Naive thymus-derived CD8-positive, alpha-beta T cell (primary cell): ENCODE results near the gene KCNJ12. TPM values are rescaled to one million over a fixed set of nuclear protein-coding genes. Genes with fewer than 3 reads are reported as not detected.
A peak's percentile ranks its signal among the peaks of the same experiment; 100 is the strongest.

Experiments
- ATAC-seq, 2 donors: fragments of 150-1000 bp; cut with Tn5 transposase in 1 of 2; sonication (Bioruptor Pico), chemical (Tn5 transposase) in 1 of 2; 1 replicate in 1 of 2; 2 replicates in 1 of 2; pipeline ENCODE4 v1.10.0; 2021; ENCODE audit warnings: mild to moderate bottlenecking in 2 of 2, moderate library complexity in 2 of 2
- POLR2A ChIA-PET: fragments of 350-600 bp; sonication (Branson Sonifier 250); formaldehyde crosslinking; loops from one replicate; lab custom pipeline; 2021; ENCODE audit warnings: antibody characterized with exemption; lab: Charles Lee
- DNase-seq, 10 donors: peaks; one replicate each; pipeline versions ENCODE4 v3.0.0 to v3.0.0-alpha.2; 2020 to 2022
- H3K27ac Mint-ChIP-seq, 10 donors: one replicate each; pipeline ENCODE4 v1.8.0; 2020 to 2022; ENCODE audit warnings: mild to moderate bottlenecking in 10 of 10, mixed read lengths in 10 of 10, moderate library complexity in 4 of 10, inconsistent platforms in 1 of 10
- H3K27me3 Mint-ChIP-seq, 5 donors: one replicate each; pipeline ENCODE4 v1.8.0; 2021 to 2022; ENCODE audit warnings: mixed read lengths in 5 of 5
- H3K36me3 Mint-ChIP-seq, 3 donors: one replicate each; pipeline ENCODE4 v1.8.0; 2020 to 2022; ENCODE audit warnings: mixed read lengths in 3 of 3, mild to moderate bottlenecking in 2 of 3, inconsistent platforms in 1 of 3
- H3K4me1 Mint-ChIP-seq, 4 donors: one replicate each; pipeline ENCODE4 v1.8.0; 2021 to 2022; ENCODE audit warnings: mixed read lengths in 4 of 4
- H3K4me3 Mint-ChIP-seq, 10 donors: one replicate each; pipeline ENCODE4 v1.8.0; 2020 to 2022; ENCODE audit warnings: mild to moderate bottlenecking in 10 of 10, mixed read lengths in 10 of 10, moderate library complexity in 6 of 10, inconsistent platforms in 1 of 10
- H3K9me3 Mint-ChIP-seq, 9 donors: one replicate each; pipeline ENCODE4 v1.8.0; 2020 to 2022; ENCODE audit warnings: mixed read lengths in 9 of 9, mild to moderate bottlenecking in 3 of 9, inconsistent platforms in 1 of 9, moderate library complexity in 1 of 9
- polyA plus RNA-seq, 3 donors: library from polyadenylated mRNA; unstranded; fragments of 300-500 nt; fragmentation: Illumina TruSeq; gene quantifications; one replicate each; pipeline ENCODE4 v1.2.3, GENCODE V29; 2021
- total RNA-seq, 8 experiments: library from RNA in 2 of 8; stranded (reverse) in 2 of 8; gene quantifications; one replicate each; pipeline ENCODE4 v1.2.3 and lab custom pipeline; 2021 to 2026

KCNJ12 gene
- total and polyA plus RNA-seq, 5 experiments from 2014 or later = 0.16 to 0.18 TPM; not detected in 3

DNA sequence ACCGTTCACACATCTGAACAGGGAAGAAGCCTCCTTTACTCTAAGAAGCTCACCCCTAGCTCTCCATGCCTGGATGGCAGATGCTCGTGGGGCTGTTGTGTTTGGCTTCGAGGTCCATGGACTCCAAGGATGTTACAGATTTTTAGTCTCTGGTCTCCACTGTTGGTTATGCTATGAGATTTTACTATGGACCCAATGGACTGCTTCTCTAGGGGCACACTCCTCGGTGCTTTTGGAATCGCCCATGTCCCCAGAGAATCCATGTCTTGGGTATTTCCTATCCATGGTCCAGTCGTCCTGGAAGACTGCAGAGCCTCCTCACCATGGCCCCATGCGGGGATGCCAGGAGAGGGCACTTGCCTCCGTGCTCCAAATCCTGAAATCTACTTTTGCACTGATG lies 83.4 kb downstream of the KCNJ12 start:
- Mint-ChIP-seq H3K27me3 (peaks cover 0 to 9% (median 2%) of the 10 kb centered on the region in 5 donors), H3K36me3 (no peaks in the 10 kb centered on the region), H3K4me1 (peaks cover 26 to 44% (median 32%) of the 10 kb centered on the region in 4 donors), H3K27ac (peak overlapping the region in 1 of 10 donors; percentile 27), H3K4me3 (no peak overlapping the region), H3K9me3 (no peaks in the 10 kb centered on the region)
- POLR2A ChIA-PET = no interaction called here
- DNase-seq (no peak), ATAC-seq (no peak)

DNA sequence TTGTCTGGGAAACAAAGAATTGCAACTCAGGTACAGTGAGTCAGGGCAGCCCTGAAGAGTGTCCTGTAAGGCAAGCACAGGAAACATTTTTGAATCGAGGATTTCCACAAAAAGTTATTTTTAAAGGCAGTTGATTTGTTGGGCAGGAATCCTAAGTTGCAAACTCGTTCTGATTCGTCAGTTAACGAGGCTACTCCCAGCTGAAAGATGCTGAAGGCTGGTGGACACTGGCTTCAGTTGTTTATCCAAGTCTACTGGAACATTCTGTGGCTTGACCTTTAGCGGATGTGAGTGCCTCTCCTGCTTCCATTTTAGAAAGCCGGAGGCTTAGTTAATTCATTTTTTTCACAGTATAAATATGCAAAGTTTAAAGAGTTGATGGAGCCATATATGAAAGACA lies 84.2 kb downstream of the KCNJ12 start:
- no peaks in the 10 kb centered on the region for H3K9me3 Mint-ChIP-seq

GRCh38 chr17:21462237-21462636 lies 86.1 kb downstream of the KCNJ12 start:
- Mint-ChIP-seq H3K36me3 (no peaks in the 10 kb centered on the region), H3K4me1 (peaks cover 19 to 27% (median 22%) of the 10 kb centered on the region in 4 donors), H3K27ac (no peak overlapping the region), H3K27me3 (peaks cover 0 to 9% (median 1%) of the 10 kb centered on the region in 5 donors), H3K4me3 (peak overlapping the region in 2 of 10 donors; percentile 33 to 48), H3K9me3 (no peaks in the 10 kb centered on the region)
- DNase-seq (no peak), ATAC-seq (no peak)
- POLR2A ChIA-PET = no interaction called here

More for the DNA sequence above, 84.2 kb downstream of the KCNJ12 start:
- ATAC-seq = no peak
- no peaks in the 10 kb centered on the region for H3K36me3 Mint-ChIP-seq
- H3K27me3 Mint-ChIP-seq = peaks cover 0 to 9% (median 2%) of the 10 kb centered on the region in 5 donors
- peak overlapping the region in 1 of 10 donors; percentile 39 for H3K27ac Mint-ChIP-seq
- DNase-seq = no peak
- H3K4me1 Mint-ChIP-seq = peaks cover 27 to 44% (median 32%) of the 10 kb centered on the region in 4 donors
- POLR2A ChIA-PET = no interaction called here
- no peak overlapping the region for H3K4me3 Mint-ChIP-seq

DNA sequence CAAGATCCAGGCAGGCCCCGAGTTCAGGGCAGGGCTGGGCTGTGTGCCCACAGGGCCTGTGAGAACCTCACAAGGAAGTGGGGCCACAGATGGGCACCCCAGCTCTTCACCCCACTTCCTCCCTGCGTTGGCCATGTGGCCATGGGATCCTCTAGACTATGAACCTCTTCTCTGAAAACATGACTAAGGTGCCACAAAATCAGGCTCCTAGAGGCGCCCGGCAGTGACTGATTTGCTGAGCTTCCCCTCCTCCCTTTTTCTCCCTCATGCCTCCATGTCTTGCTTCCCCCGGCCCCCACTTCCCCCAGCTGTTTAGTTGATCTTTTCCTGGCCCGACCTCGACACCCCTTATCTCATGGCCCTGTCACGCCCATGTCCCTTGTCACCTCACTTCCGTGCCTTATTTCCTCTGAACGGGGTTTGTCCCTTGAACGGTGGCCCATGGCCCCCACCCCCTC lies 87.1 kb downstream of the KCNJ12 start:
- no peaks in the 10 kb centered on the region for H3K9me3 Mint-ChIP-seq
- POLR2A ChIA-PET = no interaction called here
- H3K4me1 Mint-ChIP-seq = peaks cover 15 to 22% (median 18%) of the 10 kb centered on the region in 4 donors
- peaks cover 0 to 9% (median 0%) of the 10 kb centered on the region in 5 donors for H3K27me3 Mint-ChIP-seq
- peak overlapping the region in 9 of 10 donors; percentile 26 to 90 (median 72) for H3K27ac Mint-ChIP-seq
- H3K36me3 Mint-ChIP-seq = no peaks in the 10 kb centered on the region
- ATAC-seq (peak; percentile 33 to 70), DNase-seq (peak in 2 of 10 donors; percentile 6 to 14)
- peak overlapping the region; percentile 29 to 69 (median 64) for H3K4me3 Mint-ChIP-seq

GRCh38 chr17:21463779-21464407 lies 87.7 kb downstream of the KCNJ12 start:
- DNase-seq (peak in 1 of 10 donors; percentile 10), ATAC-seq (peak; percentile 31 to 52)
- Mint-ChIP-seq H3K4me1 (peaks cover 15 to 22% (median 18%) of the 10 kb centered on the region in 4 donors), H3K27ac (peak overlapping the region in 6 of 10 donors; percentile 34 to 90 (median 76)), H3K9me3 (no peaks in the 10 kb centered on the region), H3K36me3 (no peaks in the 10 kb centered on the region), H3K4me3 (peak overlapping the region in 9 of 10 donors; percentile 28 to 69 (median 64)), H3K27me3 (peaks cover 0 to 9% (median 0%) of the 10 kb centered on the region in 5 donors)
- POLR2A ChIA-PET = no interaction called here

- POLR2A ChIA-PET = no interaction called here
- peaks cover 15 to 22% (median 18%) of the 10 kb centered on the region in 4 donors for H3K4me1 Mint-ChIP-seq
- ATAC-seq (no peak), DNase-seq (no peak)
- H3K36me3 Mint-ChIP-seq = no peaks in the 10 kb centered on the region
- peak overlapping the region in 4 of 10 donors; percentile 29 to 68 (median 31) for H3K4me3 Mint-ChIP-seq
- H3K27me3 Mint-ChIP-seq = peaks cover 0 to 9% (median 0%) of the 10 kb centered on the region in 5 donors
- H3K27ac Mint-ChIP-seq = peak overlapping the region in 3 of 10 donors; percentile 43 to 82 (median 78)
- no peaks in the 10 kb centered on the region for H3K9me3 Mint-ChIP-seq
These were observed 88.5 kb downstream of the KCNJ12 start for GRCh38 chr17:21464611-21465021.

DNA sequence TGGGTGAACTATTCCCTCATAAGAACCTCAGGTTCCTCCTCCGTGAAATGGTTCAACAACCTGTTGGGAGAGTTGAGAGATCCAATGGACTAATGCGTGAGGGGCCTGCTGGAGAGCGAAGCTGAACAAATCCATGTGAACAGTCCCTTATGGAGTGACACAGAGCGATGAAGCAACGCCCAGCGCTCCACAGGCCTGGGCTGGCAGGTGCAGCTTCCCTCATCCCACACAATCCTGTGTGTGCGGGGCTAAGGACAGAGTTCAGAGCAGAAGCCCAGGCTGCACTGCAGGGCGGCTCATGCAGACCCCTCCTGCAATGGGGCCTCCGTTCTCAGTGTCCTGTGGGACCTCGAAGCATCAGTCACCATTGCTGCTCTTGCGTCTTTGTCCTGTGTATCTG lies 90.4 kb downstream of the KCNJ12 start:
- Mint-ChIP-seq H3K4me1 (peaks cover 15 to 22% (median 18%) of the 10 kb centered on the region in 4 donors), H3K27me3 (peaks cover 0 to 9% (median 0%) of the 10 kb centered on the region in 5 donors), H3K4me3 (no peak overlapping the region), H3K9me3 (no peaks in the 10 kb centered on the region), H3K27ac (no peak overlapping the region), H3K36me3 (no peaks in the 10 kb centered on the region)
- no peak for DNase-seq
- POLR2A ChIA-PET = no interaction called here
- no peak for ATAC-seq

GRCh38 chr17:21467196-21467595 lies 91.0 kb downstream of the KCNJ12 start:
- H3K4me1 Mint-ChIP-seq = peaks cover 15 to 22% (median 16%) of the 10 kb centered on the region in 4 donors
- ATAC-seq = no peak
- DNase-seq = no peak
- H3K36me3 Mint-ChIP-seq = no peaks in the 10 kb centered on the region
- POLR2A ChIA-PET = no interaction called here
- no peak overlapping the region for H3K27ac Mint-ChIP-seq
- peaks cover 0 to 7% (median 0%) of the 10 kb centered on the region in 5 donors for H3K27me3 Mint-ChIP-seq
- no peaks in the 10 kb centered on the region for H3K9me3 Mint-ChIP-seq
- H3K4me3 Mint-ChIP-seq = no peak overlapping the region

- Mint-ChIP-seq H3K36me3 (no peaks in the 10 kb centered on the region), H3K27ac (peak overlapping the region in 1 of 10 donors; percentile 54), H3K4me1 (peaks cover 12 to 17% (median 13%) of the 10 kb centered on the region in 4 donors), H3K9me3 (no peaks in the 10 kb centered on the region), H3K27me3 (peaks cover 0 to 7% (median 0%) of the 10 kb centered on the region in 5 donors), H3K4me3 (no peak overlapping the region)
- POLR2A ChIA-PET = no interaction called here
- DNase-seq (no peak), ATAC-seq (no peak)
These were observed 91.8 kb downstream of the KCNJ12 start for GRCh38 chr17:21467739-21468490.

Other genes with a start within 250 kb of the KCNJ12 start
- gene DHRS7B, start 249.4 kb upstream of the KCNJ12 start, total RNA-seq = 10 to 100 TPM; 10.8 to 11.7 TPM
- gene DHRS7B, start 249.4 kb upstream of the KCNJ12 start, polyA plus RNA-seq = 1 to 10 TPM; 6.4 to 8.0 (median 7.0) TPM
- 10 to 100 TPM; 14.9 to 15.8 TPM for gene TMEM11, start 162.2 kb upstream of the KCNJ12 start, total RNA-seq
- 10 to 100 TPM; 19.5 to 31.9 (median 26.2) TPM for gene TMEM11, start 162.2 kb upstream of the KCNJ12 start, polyA plus RNA-seq
- 1 to 10 TPM; 9.2 to 9.3 TPM for gene NATD1, start 122.9 kb upstream of the KCNJ12 start, total RNA-seq
- 1 to 10 TPM in 1 of 3 donors, under 1 TPM in 2; 0.60 to 1.2 (median 0.99) TPM for gene NATD1, start 122.9 kb upstream of the KCNJ12 start, polyA plus RNA-seq
- gene MAP2K3, start 91.6 kb upstream of the KCNJ12 start, total RNA-seq = 10 to 100 TPM; 39.4 to 42.2 TPM
- gene MAP2K3, start 91.6 kb upstream of the KCNJ12 start, polyA plus RNA-seq = 10 to 100 TPM; 49.0 to 69.4 (median 49.7) TPM